ENCODE results near the gene ZCCHC24.

ZCCHC24 gene

DNA sequence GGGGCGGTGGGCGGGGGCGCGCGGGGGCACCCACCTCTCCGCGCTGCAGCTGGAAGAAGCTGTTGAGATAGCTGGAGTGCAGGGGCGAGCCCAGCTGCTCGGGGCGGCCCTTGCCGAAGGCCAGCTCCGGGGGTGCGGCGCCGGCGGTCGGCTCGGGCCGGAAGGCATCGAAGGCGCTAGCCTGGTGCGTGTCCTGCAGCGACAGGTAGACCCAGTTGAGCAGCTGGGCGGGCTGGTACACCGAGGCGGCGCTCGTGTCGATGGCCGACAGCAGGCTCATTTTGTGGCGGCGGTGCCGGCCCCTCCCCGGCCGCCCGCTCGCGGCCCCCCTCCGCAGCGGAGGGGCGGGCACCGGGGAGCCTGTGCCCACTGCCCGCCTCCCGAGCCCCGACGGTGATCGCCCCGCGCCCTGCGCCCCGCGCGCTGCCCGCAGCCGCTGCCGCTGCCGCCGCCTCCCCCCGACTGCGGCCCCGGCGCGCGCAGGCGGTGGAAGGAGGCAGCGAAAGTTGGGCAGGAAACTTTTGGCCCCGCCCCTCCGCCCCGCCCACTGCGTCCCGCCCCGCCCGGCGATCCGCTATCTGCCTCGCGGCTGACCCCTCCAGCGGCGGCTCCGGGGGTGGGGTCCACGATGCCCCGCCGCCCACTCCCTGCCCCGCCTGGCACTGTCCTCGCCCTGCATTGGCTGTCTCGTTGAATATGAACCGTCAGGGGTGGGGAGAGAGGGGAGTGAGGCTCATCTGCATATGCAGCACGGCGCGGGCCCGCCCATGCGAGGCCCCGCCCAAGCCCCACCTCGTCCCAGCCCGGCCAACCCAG lies at the start of gene ZCCHC24:
Gene ZCCHC24 (minus strand): TSS at position 464 of the 816 bp plus-strand sequence. CDS start 184 bp downstream, at position 280.
- DNase-seq, result peak; percentile 92

DNA sequence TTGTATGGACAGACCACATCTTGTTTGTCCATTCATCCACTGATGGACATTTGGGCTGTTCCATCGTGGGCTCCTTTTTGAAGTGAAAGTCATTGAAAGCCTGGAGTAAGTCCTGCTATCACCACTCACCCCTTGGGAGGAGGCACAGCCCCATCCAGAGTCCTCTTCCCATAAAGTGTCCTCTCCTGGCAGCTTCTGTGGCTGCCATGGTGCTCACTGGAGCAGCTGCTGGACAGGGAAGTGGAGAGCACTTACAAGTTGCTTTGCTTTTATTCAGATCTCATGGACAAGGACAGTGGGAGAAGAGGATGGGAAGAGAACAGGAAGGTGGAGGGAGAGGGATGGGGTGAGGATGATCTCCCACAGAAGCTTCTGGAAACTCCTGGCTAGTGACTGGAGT lies 48.4 kb upstream of the ZCCHC24 start:
- no peak for DNase-seq

DNA sequence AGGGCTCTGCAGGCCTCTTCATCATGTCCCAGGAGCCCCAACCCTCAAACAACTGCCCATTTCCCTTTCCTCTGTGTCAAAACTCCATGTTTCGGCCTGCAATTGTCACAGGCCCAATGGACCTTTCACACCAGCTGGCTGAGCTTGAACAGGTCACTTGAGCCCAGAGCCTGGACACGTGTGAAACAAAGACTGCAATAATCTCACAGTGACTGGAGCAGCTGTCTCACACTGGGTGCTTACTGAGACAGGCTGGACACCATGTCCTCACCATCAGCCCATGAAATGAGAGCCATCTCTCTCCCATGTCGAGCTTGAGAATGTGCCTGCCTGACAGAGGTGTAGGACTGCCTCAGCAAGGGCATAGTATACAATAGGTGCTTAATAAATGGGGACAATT lies 47.4 kb upstream of the ZCCHC24 start:
- DNase-seq, result no peak

DNA sequence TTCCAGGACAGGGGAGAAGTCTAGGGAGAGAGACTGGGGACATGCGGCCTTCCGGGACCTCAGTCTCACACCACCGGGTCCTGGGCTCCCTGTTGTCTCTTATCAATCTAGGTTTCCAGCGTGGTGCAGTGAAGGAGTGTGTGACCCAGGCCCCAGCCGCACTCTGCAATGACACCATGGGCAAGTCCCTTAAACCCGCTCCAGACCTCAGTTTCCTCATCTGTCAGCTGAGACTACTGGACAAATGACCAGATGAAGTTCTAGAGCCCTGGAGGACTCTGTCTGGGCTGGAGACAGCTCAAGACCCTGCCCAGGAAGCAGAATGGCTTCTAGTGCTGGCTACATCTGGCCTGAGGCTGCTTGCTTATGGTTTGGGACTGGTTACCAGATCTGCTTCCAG lies 46.8 kb upstream of the ZCCHC24 start:
- no peak for DNase-seq

DNA sequence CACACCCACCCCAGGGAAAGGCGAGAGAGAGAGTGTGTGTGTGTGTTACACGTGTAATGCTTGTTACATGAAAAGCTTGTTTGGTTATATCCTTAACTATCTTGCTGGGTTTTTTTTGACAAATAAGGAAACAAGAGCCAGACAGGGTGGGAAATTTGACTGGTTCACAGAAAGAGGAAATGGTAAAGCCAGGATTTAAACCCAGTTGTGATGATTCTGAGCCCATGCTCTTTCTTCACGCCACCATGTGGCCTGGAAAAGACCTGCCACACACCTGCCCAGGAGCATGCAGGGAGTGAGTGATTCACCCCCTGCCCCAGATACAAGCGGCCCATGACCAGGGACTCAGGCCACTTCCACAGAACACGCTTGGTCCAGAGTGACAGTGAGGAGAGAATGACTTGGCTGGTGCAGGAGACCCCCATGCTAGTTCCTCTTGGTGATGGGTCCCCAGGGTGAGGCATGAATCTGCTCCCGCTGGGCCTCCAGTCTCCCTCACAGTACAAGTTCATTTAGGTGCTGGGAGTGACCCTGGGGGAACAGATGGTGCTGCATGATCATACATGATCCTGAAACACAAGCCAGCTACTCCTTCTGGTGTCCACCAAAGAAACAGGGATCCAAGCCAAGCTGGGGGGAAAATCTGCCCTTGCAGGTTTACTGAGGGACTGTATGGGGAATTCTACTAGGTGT lies 45.9 kb upstream of the ZCCHC24 start:
- no peak for DNase-seq

DNA sequence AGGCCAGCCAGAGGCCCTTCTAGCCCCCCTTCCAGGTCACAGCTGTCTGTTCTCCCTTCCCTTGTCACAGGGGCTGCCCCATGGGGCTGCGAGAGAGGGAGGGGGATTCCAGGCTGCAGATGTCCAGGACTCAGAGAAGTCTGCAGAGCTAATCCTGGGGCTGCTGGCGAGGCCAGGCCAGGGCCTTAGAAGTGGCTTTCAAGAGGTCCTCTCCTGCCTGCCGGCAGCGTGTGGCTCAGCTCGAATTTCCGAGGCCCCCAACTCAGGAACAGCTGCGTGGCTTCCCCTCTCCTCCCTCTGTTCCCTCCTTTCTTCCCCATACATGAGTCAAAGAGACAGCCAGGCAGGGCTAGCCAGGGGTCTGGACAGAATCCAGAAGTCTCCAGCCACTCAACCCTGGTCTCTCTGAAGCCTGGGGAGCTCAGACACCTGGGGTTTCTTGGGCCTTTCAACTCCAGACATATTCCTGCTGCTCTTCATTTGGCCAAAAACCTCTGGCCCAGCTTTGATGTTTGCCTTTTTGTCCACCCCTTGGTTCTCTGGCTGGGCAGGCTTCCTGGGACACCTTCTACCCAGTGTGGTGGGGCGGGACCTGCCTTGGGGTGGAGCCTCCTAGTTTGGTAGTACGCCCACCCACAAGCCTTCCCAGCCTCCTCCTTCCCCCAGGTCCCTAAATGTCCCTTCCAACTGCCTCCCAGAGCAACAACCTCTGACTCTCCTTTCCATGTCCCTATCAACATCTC lies 45.1 kb upstream of the ZCCHC24 start:
- no peak for DNase-seq

DNA sequence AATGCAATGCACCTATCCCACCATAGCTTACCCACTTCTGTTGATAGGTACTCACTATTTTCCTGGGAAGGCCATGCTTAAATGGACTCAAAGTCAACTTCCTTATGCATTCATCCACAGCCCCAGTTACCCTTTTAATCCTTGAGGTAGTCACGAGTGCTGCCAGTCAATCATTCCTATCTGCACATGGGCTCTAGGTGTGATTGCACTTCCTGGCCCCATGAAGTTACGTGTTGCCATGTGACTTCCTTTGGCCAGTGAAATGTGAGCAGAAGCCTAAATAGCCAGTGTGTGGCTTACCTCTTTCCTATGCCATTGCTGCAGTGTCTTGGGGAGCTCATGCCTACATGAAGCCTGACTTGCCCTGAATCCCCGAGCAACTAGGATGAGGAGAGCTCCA lies 43.4 kb upstream of the ZCCHC24 start:
- no peak for DNase-seq

DNA sequence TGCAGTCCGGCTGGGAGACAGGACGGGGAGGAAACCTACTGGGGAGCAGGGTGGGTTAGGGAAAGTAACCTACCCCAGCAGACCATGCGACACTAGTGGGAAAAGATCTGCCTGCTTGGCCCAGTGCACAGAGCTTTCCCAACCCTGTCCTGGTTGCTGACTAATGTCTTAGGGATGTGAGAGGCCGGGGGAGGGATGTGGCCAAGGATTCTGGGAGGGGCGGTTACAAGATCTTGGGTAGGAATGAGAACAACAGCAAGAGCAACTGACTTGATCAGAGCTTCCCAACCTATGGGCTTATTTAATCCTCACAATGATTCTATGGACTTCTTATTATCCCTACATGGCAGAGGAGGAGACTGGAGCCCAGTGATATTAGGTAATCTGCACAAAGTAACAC lies 42.9 kb upstream of the ZCCHC24 start:
- no peak for DNase-seq

DNA sequence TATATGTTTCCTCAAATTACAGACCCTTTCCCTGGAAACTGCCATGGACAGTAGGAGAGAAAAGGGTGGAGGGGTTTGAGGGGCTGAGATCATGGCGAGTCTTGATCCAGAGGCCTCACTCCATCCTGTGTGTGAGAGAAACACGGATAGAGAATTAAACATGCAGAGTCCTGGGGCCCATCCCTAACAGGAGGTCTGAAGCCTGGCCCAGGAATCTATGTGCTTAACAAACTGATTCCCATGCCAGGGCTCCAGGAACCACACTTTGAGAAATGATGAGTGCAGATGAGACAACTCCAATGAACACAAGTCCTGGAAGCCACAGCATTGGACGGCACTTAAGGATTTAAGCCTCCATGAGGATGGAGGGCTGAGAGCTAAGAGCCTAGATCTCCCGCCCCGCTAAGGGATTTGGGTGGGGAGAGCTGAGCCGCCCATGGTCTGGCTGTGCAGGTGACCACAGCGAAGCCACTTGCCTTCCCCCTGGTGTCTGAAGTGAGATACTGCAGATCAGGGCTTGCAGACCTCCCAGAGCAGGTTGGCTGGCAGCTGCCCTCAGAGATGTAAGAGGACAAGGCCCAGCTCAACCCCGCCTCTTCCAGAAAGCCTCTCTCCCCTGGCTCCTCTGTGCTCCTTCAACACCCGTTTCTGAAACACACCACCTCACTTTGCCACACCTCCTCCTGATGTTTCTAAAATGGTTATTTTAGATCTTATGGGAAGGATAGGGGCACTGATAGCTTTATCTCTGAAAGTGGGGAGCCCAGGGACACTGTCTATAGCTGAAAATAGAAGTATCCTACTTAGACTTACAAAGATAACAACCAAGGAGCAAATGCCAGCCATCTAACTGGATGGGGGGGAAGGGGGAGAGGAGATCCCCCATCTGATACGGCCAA lies 42.1 kb upstream of the ZCCHC24 start:
- DNase-seq, result peak; percentile 41

DNA sequence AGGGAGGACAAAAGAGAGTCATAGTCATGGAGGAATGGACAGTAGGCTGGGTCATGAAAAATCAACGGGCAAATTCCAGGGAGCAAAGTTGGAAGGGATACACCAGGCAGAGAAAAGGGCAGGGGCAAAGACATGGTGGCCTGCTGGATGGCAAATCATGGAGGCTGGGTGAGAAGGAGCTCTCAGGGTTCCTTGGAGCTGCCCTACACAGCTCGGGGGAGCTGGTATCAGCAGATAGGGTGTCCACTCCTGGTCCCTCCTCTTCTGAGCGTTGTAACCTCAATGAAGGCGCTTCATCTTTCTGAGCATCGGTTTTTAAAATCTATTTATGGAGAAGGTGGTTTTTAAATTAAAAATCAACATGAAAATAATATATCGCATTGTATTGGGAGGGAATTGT lies 39.1 kb upstream of the ZCCHC24 start:
- no peak for DNase-seq

DNA sequence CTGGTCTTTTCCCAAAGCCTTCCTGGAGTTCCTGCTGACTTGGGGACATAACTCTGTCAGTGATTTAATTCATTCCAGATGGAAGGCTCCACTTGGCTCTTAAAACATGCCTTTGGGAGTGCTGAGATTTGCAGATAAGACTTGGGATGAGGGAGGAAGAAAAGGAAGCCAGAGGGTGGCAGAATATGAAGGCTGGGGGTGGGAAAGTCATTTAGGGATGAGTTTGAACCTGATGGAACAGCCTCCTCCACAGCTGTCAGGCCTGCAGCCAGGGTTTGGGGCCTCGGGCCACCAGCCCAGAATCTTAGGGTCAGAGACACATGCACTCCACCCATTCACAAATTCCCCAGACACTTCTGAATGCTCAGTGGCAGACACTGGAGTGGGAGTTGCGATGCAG lies 38.5 kb upstream of the ZCCHC24 start:
- no peak for DNase-seq

DNA sequence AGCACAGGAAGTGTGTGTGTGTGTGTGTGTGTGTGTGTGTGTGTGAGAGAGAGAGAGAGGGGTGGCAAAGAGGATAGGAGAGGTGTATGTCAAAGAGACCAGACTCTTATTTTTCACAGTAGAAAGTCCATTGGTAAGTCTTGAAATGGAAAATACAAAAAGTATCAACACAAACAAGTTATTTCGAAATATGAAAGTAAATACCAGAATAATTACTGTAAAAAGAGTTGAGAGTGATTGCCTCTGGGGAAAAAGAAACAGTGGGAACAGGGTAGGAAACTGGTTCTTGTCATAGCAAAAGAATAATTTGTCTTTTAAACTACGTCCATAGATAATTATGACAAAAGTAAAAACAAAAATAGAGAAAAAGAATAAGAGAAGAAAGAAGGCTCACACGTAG lies 37.9 kb upstream of the ZCCHC24 start:
- no peak for DNase-seq

DNA sequence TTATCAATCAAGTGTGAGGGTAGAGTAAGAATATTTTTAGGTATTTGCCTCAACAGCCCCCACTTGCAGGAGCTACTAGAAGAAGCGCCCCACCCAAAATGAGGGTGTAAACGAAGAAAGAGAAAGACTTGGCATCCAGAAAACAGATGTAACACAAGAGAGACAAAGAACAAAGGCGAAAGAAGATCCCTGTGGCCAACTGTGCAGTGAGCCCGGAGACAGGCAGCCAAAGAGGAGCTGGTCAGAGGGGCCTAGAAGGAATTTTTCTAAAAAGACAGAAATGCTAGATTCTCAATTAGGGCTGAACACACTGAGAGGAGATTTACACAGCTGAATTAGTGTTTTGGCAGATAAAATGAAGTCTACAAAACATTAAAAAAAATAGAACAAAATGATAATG lies 37.3 kb upstream of the ZCCHC24 start:
- DNase-seq, result no peak

DNA sequence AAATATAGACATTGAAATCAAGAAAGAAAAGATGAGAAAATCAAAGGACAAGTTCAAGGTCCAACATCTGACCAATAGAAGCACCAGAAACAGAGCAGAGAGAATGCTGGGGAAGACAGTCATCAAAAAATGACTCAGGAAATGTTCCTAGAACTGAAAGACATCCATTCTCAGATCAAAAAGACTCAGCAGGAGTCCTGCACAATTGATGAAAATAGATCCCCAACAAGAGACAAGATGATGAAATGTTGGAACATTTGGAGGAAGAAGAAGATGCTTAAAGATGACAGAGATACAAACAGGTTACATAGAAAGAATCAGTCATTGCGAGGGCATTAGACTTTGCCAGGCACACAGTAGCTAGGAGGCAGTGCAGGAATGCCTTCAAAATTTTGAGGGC lies 36.9 kb upstream of the ZCCHC24 start:
- no peak for DNase-seq

DNA sequence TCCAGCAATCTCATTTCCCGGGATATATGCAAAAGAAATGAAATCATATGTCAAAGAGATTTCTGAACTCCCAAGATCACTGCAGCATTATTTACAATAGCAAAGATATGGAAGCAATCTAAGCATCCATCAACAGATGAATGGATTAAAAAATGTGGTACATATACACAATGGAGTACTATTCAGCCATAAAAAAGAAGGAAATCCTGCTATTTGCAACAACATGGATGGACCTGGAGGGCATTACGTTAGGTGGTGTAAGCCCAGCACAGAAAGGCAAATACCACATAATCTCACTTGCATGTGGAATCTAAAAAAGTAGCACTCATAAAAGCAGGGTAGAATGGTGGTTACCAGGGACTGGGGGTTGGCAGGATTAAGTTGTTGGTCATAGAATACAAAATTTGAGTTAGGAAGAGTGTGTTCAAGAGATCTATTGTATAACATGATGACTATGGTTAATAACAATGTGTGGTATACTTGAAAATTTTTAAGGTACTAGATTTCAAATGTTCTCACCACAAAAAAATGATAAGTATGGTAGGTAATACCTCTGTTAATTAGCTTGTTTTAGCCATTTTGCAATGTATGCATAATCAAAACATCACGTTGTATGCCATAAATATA lies 34.0 kb upstream of the ZCCHC24 start:
- no peak for DNase-seq

DNA sequence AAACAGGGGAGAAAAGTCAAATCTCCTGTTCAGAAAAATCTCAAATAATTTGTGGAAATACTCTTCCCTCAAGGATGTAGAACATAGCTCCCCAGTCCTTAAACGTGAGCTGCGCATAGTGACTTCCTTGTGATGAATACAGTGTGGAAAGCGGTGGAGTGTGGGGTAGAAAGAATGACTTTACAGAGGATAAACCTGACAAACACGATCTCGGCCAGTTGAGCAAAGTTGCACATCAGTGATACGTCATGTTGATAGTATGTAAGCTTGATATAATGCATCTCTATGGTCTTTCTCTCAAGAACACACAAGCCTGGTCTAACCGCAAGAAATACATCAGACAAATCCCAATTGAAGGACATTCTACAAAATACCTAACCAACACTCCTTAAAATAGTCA lies 32.0 kb upstream of the ZCCHC24 start:
- DNase-seq, result no peak

DNA sequence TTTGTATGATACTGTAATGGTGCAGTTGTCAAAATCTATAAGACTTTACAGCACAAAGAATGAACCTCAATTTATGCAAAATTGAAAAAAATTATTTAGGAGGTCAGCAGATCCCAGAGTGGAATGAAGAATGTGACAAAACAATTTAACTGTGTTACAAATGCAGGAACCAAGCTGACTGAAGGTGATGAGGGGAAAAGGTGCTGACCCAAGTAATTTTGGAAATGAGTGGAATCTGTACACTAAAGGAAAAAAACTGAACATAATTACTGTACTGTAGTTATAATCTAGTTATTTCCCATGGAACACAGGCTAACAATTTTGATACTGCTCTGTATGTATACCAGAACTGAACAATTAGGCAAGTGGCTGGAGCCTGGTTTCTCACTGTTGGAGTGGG lies 31.2 kb upstream of the ZCCHC24 start:
- no peak for DNase-seq

DNA sequence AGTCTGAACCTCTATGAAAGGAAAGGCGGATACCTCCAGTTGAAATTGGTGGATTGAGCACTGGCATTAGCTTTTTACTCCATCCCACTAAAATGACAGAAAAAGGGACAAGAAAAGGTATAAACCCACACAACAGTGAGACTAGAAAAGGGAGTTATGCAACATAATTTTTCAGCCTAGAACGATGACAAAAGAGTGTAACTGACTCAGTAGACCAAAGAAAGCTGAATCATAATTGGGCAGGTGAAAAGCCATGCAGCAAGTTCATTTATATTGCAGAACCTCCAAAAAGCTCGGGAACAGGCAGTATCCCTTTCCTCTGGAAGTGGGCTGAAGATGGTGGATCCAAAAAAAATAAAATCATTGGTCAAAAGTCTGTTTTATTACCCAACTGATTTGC lies 30.5 kb upstream of the ZCCHC24 start:
- no peak for DNase-seq

DNA sequence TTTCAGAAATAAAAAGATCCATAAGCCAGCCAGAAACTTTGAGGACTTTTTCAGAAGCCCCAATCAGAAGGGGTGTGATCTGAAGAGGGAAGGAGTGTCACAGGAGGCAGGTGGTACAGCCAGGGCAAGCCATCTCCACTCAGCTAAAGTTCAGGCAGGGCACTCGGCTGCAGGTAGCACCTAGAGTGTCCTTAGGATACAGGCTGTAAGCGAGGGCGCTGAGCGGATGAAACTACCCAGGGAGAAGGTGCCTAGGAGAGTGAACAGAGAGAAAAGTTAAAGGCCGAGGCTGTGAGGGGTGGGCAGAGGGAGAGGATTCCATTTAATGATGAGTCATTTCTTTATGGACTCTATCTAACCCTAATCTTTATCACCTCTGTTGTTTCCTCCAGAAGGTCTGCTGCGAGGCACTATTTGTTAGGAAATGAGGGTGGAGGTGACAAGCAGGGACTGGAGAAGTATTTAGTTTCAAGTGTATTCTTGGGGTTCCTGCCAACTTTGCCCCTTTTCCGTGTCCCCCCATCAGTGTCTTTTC lies 29.8 kb upstream of the ZCCHC24 start:
- no peak for DNase-seq

DNA sequence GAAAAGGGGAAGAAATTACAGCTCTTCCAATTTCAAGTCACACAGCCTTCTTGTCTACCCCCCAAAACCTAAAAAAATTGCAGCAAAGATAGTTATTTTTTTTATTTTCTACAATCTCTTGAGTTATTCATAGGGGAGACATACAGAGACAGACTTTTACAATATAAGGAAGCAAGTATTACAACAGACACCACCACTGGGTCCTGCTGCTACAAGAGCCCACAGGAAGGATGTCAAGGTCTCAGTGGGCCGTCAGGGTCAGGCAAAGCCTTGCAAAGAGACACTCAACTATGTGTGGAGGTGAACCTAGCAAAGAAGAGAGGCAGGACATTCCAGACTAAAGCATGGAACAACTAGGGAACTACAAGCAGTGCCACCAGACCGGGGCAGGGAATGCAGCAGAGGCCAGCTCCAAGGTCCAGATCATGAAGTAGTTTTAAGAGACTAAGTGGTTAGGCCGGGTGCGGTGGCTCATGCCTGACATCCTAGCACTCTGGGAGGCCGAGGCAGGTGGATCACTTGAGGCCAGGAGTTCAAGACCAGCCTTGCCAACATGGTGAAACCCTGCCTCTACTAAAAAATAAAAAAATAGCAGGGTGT lies 28.2 kb upstream of the ZCCHC24 start:
- no peak for DNase-seq

DNA sequence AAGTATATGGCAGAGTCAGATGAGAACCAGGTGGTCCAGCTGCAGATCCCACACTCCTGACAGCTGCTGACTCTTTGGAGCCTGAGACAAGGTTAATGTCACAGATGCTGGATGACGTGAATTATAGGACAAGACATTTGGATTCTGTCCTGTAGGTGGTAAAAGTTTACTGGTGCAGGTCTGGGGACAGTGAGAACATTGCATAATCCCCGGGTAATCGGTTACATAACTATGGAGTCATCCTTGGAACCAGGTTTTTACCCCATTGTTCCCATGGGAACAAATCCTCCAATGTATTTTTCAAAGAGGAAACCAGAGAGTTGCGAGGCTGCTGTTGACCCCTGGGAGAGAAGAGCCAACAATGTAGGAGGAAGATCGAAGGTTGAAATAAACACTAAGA lies 27.5 kb upstream of the ZCCHC24 start:
- DNase-seq, result no peak

DNA sequence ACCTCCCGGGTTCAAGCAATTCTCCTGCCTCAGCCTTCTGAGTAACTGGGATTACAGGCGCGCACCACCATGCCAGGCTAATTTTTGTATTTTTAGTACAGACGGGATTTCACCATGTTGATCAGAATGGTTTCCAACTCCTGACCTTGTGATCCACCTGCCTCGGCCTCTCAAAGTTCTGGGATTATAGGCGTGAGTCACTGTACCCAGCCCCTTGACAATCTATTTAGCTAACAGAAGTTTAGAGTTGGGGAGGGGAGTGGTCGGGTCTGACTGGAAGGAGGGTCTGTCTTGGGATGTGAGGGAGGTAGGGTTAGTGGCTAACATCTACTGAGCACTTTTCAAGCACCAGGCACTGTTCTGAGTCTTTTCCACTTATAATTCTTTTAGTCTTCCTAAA lies 27.0 kb upstream of the ZCCHC24 start:
- no peak for DNase-seq

Data from activated CD4-positive, alpha-beta T cell treated with anti-CD3 and anti-CD28 coated beads for 48 hours (primary cell).